ENCODE results near the gene CDH22.

CDH22 gene

DNA sequence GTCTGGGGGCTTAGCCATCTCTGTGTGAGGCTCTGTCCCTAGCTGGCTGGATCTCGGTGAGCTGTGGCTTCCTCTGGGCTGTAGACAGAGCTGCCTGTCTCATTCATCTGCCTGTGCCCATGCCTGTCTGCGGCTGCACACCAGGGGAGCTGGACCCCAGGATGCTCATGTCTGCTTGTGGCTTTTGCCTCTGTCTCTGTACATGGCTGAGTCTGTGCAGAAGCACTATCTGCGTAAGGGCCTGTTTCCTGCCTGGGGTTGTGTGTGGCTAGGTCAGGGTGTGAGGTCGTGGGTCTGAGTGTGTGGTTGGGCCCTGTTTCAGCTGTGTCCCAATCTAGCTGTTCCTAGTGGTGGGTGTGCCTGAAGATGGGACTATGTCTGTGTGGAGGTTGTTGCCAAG, 68.2 kb downstream of the CDH22 start:
- DNase-seq: no peak

DNA sequence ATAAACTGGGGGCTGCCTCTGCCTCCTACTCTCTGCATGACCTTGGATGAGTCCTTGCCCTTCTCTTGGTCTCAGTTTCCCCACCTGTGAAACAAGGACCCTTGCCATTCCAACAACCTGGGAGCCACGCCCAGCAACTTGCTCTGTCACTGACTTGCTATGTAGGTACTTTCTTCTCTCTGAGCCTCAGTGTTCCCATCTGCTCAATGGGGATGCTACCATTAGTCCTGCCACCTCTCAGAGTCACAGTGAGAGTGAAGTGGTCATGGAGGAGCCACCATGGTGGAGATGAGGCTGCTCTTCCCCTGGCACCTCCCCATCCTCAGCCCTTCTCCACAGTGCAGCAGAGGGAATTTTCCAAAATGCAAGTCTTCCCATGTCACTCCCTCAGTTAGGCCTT, 70.6 kb downstream of the CDH22 start:
- no peak for DNase-seq

DNA sequence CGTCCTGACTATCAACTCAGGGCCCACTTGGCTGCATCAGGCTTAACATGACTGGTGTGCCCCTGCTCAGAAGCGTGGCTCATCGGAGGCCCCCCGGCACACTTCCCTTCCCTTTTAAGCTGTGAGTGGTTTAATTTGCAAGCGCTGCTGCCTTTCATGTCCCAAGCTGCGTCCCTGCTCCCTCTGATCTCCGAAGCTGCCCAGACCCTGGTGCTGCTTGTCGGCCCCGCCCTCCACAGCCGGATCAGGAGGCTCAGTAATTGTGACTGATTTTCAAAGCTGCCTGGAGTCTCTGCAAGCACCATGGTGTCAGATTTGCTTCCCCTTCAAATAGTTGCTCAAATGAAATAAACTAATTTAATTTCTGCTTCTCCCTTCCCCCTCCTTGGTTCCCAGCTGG, 71.1 kb downstream of the CDH22 start:
- no peak for DNase-seq

DNA sequence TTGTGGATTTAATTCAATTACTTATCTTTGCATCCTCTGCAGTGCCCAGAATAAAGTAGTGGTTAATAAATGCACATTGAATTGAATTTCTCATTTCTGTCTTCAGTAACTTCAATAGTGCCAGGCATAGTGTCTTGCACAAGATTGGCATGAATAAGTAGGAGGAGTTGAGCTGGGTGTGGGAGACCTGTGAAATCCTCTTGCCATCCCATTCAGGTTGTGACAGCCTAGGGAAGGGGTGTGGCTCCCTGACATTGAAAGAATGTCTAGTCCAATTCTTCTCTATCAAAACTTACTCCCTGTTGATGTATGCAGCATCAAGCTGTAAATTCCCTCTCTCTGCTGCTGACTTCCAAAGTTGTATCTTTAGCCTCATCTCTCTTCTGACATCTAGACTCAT, 73.2 kb downstream of the CDH22 start:
- DNase-seq: no peak

DNA sequence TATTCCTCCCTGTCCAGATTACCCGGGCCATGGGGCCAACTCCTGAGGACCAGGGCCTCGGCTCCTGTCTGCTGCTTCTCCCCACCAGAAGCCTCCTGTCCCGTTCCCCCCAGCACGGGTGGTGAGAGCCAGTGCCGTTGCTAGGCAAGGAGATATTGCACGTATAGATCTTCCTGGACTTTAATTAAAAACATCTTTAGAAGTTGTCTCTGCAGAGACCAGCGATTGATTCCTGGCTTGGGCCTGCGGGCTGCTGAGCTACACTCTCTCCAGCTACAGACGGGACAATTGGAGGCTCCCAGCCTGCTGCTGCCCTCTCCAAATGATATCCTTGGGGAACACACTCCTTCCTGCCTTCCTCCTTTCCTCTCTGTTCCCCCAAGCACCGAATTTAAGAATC, 74.6 kb downstream of the CDH22 start:
- DNase-seq: no peak

DNA sequence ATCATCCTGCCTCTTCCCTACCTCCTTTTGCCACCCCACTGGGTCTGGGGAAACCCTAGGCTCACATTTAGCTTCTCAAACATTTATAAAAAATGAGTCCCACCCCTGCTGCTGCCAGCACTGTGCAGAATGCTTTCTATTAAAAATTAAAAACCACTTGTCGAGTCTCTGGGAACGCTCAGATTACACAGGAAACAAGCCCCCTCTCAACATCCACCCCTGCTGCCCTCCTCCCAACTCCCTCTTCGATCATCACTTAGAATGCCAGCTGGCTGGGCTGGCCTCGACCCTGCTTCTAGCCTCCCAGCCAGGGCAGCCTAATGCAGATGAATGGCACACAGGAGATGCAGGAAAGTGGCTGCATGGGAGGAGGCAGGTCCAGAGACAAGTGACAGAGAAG, 75.8 kb downstream of the CDH22 start:
- DNase-seq: no peak

DNA sequence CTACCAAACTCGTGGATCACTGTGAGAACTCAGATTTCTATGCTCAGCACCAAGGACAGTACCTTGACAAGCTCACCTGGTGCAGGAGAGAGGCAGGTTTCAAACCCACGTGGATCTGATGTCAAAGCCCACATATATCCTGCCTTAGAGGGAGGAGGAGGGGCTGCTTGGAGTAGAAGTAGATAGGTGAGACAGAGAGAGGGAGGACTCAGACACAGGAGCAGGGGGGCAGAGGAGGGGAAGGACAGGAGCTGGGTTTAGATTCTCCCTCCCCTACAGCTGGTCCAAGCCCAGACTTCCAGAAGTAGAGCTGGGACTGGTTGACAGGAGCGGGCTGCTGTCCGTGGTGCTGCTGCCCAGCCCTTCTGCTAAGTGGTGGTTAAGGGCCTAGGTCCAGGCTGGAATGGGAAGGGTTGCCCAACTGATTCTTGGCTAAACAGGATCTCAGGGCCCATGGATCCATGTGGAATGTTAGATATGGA, 77.5 kb downstream of the CDH22 start:
- peak; percentile 24 to 70 (median 40) for DNase-seq

DNA sequence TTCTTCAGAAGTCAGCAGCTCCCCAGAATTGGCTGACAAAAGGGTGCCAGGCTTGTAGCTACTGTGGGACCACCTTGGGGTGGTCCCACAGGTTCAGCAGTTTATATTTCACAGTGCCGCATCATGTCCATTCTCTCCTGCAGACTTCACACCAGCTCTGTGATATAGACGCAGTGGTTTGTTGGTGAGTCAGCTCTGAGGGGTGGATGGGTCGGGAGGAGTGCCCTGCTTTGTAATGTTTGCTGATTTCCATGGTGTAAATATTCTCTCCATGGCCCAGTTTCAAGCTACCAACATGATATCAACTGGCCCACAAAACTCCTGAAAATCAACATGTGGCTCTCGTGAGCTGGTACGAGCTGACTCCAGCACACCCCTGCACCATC, 78.2 kb downstream of the CDH22 start:
- DNase-seq: no peak

DNA sequence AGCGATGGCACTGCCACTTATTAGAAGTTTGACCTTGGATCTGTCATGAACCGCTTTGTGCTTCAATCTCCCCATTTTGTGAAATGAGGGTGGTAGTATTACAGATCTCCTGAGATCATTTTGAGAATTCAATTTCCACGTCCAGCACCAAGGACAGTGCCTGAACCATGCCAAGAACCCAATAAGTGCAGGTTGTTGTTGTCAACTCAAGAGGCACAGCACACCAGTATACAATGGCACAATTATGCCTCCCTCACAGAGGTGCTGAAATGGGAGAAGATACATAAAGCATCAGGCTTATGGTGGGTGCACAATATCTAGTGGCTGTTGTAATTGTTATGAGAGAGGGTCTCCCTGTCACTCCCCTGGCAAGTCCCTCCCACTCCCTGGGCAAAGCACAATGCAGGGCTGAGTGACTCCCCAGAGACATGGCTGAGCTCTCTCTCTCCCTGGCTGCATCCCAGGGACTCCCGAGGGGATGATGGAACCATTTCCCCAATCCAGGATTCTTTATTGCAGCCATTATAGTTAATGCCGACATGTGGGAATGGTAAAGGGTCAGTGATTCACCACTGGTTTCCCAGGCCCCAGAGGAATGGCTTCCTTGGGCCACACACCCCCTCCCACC, 78.7 kb downstream of the CDH22 start:
- no peak for DNase-seq

DNA sequence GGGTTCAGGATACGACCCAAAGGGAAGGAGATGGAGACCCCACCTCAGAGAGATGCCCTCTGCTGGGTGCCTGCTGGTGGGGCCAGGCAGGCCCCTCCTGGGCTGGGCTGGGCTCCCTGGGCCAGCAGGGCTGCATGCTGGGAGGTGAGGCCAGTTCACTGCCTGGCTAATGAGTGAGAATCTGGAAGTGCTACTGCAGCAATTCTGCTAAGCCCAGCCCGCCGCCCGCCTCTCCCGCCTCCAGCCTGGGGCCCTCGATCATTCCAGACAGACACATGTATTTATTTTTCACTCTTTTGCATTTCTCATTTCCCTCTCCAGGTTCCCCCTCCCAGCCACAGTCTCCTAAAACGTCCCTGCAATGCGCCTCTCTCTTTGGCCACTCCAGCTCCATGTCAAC, 79.6 kb downstream of the CDH22 start:
- DNase-seq: no peak

DNA sequence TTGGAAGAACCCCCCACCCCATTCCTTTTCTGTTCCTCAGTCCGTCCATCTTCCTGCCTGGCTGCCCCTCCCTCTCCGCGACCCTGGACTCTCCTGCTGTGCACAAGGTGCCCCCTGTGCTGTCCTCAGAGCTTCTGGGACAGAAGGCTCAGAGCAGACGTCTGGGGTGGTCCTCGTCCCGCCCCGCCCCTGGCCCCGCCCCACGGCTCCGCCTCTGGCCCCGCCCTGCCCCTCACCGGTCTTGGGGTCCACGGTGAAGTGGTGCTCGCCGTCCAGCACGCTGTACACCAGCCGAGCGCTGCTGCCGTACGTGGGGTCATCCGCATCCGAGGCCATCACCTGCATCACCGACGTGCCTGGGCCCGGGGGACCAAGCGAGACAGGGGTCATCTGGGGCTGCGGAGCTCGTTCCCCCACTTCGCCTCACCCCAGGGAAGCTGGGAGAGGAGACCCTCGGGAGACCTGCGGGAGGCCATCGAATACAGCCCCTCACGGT, 81.0 kb downstream of the CDH22 start:
- DNase-seq: no peak

DNA sequence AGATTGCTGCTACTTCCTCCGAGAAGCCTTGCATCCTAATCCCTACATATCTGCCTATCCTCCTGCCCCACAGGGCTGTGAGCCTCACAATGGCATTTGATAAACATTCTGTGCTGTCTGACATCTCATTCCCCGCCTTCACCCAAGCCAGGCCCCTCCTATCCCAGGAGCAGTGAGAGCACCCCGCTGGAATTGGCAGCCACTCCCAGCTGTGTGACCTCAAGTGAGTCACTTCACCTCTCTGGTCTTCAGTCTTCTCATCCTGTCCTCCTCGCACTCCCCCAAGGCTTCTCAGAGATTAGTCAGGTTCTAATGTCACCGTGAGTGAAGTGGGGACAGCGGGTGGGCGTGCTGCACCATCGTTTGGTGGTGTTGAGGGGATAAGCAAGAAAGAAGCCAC, 81.7 kb downstream of the CDH22 start:
- DNase-seq: no peak

DNA sequence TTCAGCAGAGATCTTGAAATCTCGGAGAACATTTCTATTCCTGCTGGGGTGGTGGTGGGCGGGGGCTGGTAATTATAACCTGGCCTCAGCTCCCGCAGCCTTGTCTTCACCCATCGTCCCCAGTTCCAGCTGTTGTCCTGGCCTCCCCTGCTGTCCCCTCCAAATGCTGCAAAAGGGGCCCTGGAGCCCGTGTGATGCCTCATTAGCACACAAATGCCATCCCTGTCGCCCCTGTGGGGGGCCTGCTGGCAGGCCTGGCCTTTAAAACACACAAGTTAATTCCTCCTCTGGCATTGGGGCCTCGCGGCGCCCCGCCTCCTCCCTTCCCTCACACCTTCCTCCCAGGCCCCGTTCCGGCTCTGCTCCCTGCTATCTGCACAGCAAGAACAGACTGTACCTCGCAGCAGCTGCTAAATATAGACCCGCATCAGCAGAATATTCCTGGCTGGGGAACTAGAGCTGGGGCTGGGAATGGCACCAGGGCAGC, 85.7 kb downstream of the CDH22 start:
- DNase-seq: no peak

DNA sequence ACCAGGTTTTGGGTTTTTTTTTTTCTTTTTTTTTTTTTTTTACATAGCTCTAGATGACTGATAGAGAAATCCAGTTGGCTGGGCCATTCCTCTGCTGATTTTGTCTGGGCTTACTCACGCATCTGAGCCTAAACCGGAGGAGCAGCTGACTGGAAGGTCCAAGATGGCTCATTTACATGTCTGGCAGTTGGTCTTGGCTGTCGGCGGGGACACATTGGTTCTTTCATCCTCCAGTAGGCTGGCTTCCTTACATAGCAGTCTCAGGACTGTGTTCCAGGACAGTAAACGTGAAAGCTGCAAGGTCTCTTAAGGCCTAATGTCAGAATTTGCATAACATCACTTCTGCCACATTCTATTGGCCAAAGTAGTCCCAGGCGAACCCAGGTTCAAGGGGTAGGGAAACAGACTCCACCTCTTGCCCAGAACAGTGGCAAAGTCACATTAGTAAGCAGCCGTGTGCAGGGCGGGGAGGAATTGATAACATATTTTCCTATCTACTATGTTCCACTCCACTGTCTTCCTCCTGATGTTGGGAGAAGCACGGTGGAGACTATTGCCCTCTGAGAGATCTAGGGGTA, 87.0 kb downstream of the CDH22 start:
- no peak for DNase-seq

DNA sequence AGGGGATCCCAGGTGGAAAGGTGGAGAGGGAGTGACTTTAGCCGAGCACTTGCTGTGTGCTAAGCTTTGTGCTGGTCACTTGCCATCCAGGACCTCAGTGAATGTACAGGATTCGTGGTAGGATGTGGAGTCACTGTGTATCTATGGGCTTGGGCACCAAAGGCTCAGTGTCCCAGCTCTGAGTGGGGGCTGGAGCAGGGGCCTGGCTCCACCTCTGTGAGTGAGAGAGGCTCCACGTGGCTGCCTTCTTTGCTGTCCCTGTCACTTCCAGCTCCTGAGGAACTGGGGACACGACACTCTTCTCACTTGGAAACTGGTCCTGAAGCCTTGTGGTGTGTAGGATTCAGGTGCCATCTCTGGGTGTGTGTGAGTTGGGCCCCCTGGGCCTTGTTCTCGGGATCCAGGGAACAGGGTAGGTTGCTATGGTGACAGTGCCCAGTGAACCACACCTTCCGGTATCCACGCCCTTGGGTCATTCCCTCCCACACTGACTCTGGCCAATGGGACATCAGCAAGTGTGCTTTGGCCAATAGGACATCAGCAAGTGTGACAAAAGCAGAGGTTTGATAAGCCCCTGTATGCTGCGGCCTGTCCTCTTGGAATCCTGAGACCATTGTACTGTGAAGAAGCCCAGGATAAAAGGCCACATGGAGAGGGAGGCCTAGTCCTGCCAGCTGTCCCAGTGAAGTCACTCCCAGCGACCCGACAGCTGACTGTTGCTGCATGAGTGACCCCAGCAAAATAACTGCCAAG, 87.7 kb downstream of the CDH22 start:
- no peak for DNase-seq

DNA sequence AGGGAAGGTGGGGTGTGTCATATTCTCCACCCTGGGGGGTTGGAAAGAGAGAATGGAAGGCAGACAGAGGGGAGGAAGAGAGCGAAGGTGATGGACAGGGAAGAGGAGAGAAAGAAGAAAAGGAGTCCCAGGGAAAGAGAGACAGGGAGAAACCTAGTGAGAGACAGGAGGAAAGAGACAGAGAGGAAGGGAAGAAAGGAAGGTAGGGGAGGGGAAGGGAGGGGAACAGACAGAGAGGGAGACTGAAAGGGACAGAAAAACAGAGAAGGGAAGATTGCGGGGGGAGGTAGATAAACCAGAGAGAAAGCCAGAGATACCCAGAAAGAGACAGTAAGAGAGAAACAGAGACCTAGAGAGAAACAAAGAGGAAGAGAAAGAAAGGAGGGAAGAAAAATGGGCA, 88.4 kb downstream of the CDH22 start:
- DNase-seq: no peak

DNA sequence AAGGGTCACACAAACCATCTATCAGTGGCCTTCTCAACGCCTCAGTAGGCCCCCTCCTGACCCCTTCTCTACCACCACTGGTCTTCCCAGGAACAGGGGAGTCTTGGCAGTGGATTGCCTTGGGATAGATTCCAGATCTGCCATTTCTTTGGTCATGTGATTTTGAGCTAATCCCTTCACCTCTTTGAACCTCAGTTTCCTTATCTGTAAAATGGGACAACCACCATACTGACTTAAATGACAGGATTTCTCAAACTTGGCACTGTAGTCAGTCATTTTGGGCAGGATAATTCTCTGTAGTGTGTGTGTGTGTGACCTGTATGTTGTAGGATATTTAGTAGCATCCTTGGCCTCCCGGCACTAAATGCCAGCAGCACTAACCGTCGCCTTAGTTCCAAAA, 89.1 kb downstream of the CDH22 start:
- DNase-seq: no peak

DNA sequence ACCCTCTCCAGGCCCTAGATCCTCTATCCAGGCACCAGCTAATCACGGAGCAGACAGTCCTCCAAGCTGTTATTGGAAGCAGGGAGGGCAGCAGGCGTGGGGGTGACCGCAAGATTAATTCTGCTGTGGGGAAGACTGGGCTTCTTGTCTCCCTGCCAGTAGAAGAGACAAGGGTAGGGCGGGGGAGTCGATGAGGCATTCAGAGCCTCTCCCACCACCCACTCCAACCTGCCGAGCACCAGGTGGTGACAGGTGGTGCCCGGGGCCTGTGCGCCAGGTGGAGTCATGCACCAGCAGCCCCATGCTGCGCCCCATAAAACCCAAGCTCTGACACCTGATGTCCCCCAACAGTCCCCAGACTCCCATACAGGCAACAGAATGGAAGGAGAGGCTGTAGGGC, 89.6 kb downstream of the CDH22 start:
- DNase-seq: no peak

DNA sequence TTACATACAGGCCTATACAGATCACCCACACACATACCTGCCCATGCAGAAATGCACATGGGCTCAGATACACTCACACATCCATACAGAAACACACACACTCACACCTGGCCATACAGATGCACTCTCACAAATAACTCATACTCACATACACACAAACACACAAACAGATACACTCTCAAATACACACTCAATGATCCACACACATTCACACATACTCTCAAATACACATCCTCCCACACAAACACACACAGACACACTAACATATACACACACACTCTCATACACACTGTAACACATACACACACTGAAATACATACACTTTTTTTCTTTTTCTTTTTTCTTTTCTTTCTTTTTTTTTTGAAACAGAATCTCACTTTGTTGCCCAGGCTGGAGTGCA, 90.7 kb downstream of the CDH22 start:
- DNase-seq: no peak

DNA sequence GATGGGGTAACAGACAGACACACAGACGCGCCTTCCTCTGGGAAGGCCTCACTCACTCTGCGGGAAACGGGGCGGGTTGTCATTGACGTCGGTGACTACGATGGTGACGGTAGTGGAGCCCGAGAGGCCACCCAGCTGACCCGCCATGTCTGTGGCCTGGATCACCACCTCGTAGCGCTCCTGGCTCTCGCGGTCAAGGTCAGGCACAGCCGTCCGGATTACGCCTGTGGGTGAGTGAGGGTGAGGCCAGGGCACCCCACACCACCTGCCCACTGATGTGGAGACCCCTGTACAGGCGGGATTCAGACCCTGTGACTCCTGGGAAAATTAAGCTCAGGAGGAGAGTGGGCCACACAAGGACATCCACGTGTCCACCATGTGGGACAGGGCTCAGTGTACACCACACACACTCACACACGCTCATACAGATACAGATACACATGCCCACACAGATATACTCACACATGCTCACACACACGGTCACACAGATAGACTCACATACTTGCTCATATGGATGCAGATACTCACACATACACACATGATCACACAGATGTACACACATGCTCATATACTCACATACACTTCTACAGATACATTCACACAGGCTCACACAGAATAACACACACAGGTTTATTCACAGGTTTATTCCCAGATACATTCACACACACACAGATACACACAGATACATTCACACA, 91.4 kb downstream of the CDH22 start:
- no peak for DNase-seq

DNA sequence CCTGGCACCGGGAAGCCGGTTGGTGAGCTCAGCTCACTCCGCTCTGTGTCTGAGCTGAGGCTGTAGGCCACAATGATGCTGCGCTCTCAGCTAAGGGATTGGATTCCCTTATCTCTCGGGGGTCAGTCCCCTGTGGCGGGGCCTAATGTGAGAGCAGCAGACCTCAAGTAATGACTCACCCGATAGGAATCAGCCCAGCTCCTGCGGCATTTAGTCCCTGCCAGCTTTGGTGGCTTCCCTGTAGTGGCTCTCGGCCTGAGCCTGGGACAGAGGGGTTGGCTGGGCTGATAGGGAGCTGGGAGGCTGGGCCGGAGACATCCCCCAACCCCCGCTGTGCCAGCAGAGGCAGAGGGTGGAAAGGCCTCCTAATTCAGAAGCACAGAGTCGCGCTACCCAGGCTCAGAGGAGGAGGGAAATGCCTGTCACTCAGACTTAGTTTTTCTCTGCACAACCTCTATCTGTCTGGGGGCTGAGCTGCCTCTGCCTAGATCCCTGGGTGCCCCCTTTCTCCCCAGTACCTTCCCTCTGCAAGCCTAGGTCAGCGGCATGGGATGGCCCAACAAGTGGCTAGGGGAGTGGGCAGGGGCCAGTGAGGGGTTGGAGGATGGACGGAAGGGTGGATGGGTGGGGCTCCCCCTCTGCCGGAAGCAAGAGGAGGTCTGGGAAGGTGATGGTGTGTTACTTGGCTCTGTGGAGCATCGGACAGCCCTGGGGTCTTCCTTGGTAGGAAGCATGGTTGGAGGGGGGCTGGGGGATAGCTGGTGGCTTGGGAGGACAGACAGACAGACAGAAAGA, 92.2 kb downstream of the CDH22 start:
- no peak for DNase-seq

DNA sequence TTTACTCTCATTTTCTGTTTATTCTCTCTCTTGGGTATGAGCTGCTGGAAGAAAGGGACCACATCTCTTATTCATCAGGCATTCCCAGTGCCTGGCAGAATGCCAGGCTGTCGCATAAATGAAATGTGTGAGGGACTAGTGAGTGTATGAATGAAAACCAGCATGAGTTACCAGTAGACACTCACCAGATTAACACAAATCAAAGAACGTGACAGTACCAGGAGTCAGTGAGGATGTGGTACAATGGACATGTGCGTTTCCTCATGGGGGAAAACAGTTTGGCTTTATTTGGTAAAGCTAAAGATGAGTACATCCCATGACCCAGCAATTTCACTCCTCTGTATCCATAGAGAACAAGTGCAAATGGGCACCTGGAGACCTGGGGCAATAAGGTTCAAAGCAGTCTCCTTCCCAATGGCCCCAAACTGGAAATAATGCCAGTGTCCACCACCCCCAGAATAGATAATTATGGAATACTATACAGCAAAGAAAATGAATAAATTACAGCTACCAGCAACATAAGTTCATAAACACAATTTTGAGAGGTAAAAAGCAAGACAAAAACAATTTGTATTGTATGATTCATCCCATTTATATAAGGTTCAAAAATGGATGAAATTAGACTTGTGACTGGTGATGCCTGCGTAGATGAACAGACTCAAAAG, 93.3 kb downstream of the CDH22 start:
- no peak for DNase-seq
